SU-DHL-6 (cell line): ENCODE measurements around the gene RASGRP1.

Experiments used
- H2AFZ ChIP-seq: fragments of 200-600 bp; sonication (generic); 2 replicates; pipeline ENCODE4 v1.6.1; 2014; ENCODE audit warnings: low read depth, mild to moderate bottlenecking, moderate library complexity, mixed read lengths, antibody characterized with exemption, low read length; ENCODE audit not compliant: severe bottlenecking
- H3F3A ChIP-seq: fragments of 200-600 bp; shearing (Covaris generic); 2 replicates; pipeline ENCODE4 v1.6.0; 2016; ENCODE audit warnings: antibody characterized with exemption, mild to moderate bottlenecking; ENCODE audit not compliant: insufficient read depth
- H3K27ac ChIP-seq: fragments of 200-600 bp; sonication (generic); 2 replicates; pipeline ENCODE4 v1.5.1; 2016; ENCODE audit warnings: low read depth, mild to moderate bottlenecking, low read length, moderate library complexity, mixed read lengths
- H3K27me3 ChIP-seq: fragments of 200-600 bp; sonication (generic), shearing (Covaris generic); 2 replicates; pipeline ENCODE4 v1.6.0; 2014; ENCODE audit warnings: mild to moderate bottlenecking, low read length
- H3K36me3 ChIP-seq: fragments of 200-600 bp; sonication (generic); 2 replicates; pipeline ENCODE4 v1.6.1; 2014; ENCODE audit warnings: mild to moderate bottlenecking, low read length, mixed read lengths
- H3K4me2 ChIP-seq: fragments of 300-600, 200-600 bp; shearing (Covaris generic), sonication (generic); 2 replicates; pipeline ENCODE4 v1.6.0; 2014; ENCODE audit warnings: low read length, low read depth, mild to moderate bottlenecking; ENCODE audit not compliant: poor library complexity, severe bottlenecking
- H3K4me3 ChIP-seq: fragments of 200-600 bp; sonication (generic); 2 replicates; pipeline ENCODE4 v1.5.1; 2014; ENCODE audit warnings: antibody characterized with exemption, low read length, mild to moderate bottlenecking, mixed read lengths; ENCODE audit not compliant: insufficient read depth, poor library complexity, severe bottlenecking
- H3K79me2 ChIP-seq: fragments of 200-600 bp; sonication (generic); 2 replicates; pipeline ENCODE4 v1.6.1; 2014; ENCODE audit warnings: mild to moderate bottlenecking, low read length, moderate library complexity; ENCODE audit not compliant: insufficient read depth
- H3K9ac ChIP-seq: fragments of 200-600 bp; sonication (generic); 2 replicates; pipeline ENCODE4 v1.7.0; 2014; ENCODE audit warnings: mild to moderate bottlenecking, low read length
- H3K9me2 ChIP-seq: fragments of 200-600 bp; sonication (generic); replicated peaks from 2 replicates; pipeline ENCODE4 v1.6.1; 2014; ENCODE audit warnings: low read length; ENCODE audit not compliant: insufficient read depth
- H3K9me3 ChIP-seq: fragments of 200-600 bp; sonication (generic); 2 replicates; pipeline ENCODE4 v1.6.1; 2014; ENCODE audit warnings: low read length, mixed read lengths; ENCODE audit not compliant: insufficient read depth
- H4K20me1 ChIP-seq: fragments of 200-600 bp; sonication (generic); 2 replicates; pipeline ENCODE4 v1.6.1; 2014; ENCODE audit warnings: low read depth, mild to moderate bottlenecking, antibody characterized with exemption, low read length, moderate library complexity, mixed read lengths
- EZH2phosphoT487 ChIP-seq: fragments of 200-600 bp; sonication (generic), shearing (Covaris generic); conservative IDR thresholded peaks from 2 replicates; pipeline ENCODE4 v1.6.1; 2018; ENCODE audit warnings: mild to moderate bottlenecking, antibody characterized with exemption, low read length, moderate library complexity, mixed read lengths
- TF ChIP-seq, protein P1 (sequence below): fragments of 200-600 bp; sonication (generic); IDR thresholded peaks from one replicate; pipeline ENCODE4 v1.5.1; 2017; ENCODE audit warnings: antibody characterized with exemption, mild to moderate bottlenecking, low read length, moderate library complexity; ENCODE audit not compliant: insufficient read depth, poor library complexity, severe bottlenecking

RASGRP1 gene

DNA sequence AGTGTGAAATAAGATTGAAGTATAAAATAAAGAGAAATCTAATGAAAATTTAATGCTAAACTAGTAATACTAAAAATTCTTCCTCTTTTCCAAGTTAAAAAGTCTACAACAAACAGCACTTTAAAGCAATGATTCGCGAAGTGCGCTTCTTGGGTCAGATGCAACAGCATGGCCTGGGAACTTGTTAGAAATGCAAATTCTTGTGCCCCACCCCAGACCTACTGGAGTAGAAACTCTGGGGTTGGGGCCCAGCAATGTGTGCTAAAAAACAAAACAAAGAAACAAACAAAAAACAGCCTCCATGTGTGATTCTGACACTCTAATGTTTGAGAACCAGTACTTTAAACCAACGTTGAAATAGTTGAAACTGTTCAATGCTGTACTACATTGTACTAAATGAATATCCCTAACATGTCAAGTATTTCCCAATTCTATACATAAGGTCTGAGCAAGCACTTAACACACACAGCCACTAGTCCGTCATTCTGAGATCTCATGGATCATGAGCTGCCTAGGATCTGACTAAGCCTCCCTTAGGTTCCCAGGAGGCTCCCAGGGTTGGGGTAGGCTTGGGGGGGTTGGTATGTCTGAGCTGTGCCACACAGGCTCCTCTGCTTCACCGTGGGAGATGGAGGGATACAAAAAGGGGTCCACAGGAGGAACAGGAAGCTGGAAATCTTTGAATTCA, 6.1 kb downstream of the RASGRP1 start:
- TF ChIP-seq EZH2phosphoT487, result no peak
- TF ChIP-seq, protein P1, sequence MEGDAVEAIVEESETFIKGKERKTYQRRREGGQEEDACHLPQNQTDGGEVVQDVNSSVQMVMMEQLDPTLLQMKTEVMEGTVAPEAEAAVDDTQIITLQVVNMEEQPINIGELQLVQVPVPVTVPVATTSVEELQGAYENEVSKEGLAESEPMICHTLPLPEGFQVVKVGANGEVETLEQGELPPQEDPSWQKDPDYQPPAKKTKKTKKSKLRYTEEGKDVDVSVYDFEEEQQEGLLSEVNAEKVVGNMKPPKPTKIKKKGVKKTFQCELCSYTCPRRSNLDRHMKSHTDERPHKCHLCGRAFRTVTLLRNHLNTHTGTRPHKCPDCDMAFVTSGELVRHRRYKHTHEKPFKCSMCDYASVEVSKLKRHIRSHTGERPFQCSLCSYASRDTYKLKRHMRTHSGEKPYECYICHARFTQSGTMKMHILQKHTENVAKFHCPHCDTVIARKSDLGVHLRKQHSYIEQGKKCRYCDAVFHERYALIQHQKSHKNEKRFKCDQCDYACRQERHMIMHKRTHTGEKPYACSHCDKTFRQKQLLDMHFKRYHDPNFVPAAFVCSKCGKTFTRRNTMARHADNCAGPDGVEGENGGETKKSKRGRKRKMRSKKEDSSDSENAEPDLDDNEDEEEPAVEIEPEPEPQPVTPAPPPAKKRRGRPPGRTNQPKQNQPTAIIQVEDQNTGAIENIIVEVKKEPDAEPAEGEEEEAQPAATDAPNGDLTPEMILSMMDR, result no peak
- Histone ChIP-seq H2AFZ (no peak overlapping the region), H3K27ac (no peak overlapping the region), H3K4me3 (no peak overlapping the region), H3K9me3 (no peaks in the 10 kb centered on the region), H3K9ac (no peak overlapping the region), H3K79me2 (no peaks in the 10 kb centered on the region), H3K27me3 (no peaks in the 10 kb centered on the region), H3K4me2 (no peak overlapping the region), H3K36me3 (no peaks in the 10 kb centered on the region), H3K9me2 (no peaks in the 10 kb centered on the region), H4K20me1 (no peaks in the 10 kb centered on the region), H3F3A (no peaks in the 10 kb centered on the region)

DNA sequence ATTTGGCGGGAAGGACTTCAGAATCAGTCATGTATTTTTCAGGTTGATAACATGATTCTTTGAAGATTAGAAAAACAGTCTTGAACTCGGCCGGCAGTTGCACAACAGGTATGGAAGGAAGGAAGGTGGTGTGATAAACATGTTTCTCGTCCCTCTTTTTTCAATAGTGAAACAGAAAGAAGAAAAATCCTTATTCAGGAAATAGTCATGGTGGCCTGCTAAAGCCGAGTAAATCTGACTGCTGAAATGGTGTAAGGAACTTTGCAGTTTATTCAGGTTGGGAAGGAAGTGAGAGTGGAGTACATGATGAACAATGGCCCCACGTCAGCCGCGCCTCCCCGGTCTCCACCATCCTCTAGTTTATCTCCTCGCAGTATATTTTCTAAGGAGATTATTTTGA, 6.7 kb downstream of the RASGRP1 start:
- Histone ChIP-seq H3K4me3 (no peak overlapping the region), H3K4me2 (no peak overlapping the region), H3K9me2 (no peaks in the 10 kb centered on the region), H3K9ac (no peak overlapping the region), H4K20me1 (no peaks in the 10 kb centered on the region), H3K79me2 (no peaks in the 10 kb centered on the region), H2AFZ (no peak overlapping the region), H3F3A (no peaks in the 10 kb centered on the region), H3K36me3 (no peaks in the 10 kb centered on the region), H3K27me3 (no peaks in the 10 kb centered on the region), H3K27ac (no peak overlapping the region), H3K9me3 (no peaks in the 10 kb centered on the region)
- TF ChIP-seq, protein P1, result no peak
- no peak for TF ChIP-seq EZH2phosphoT487

DNA sequence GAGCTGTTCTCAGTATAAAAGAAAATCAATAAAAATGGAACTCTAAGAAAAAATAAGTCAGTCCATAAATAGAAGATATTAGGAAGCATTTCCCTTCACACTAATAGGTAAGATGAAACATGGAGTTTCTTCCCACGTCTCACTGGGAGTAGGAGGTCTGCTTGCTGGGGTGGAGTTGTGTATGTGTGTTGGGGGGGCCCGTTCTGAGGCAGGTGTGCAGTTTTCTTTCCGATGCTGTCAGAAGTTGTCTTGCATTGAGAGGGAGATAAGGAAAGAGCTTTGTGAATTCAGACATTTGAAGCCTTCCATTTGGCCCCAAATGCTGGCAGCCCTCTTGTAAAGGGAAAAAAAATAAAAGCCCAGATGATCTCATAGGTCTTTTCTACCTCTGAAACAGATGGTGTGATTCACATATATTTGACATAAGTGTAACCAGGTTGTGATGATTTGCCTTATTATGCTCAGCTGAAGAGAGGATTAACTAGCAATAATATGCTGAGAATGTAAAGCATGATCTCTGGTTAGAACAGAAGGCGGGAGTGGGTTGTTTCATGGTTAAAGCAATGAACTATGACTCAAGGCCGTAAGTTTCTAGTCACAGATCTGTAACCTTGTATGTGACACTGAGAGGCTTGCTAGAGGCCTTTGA, 8.8 kb downstream of the RASGRP1 start:
- H3K9me3 ChIP-seq, result no peaks in the 10 kb centered on the region
- no peak overlapping the region for H2AFZ ChIP-seq
- no peaks in the 10 kb centered on the region for H3K9me2 ChIP-seq
- H3K36me3 ChIP-seq, result no peaks in the 10 kb centered on the region
- H3K4me3 ChIP-seq, result no peak overlapping the region
- TF ChIP-seq, protein P1, result no peak
- TF ChIP-seq EZH2phosphoT487, result no peak
- no peaks in the 10 kb centered on the region for H3K27me3 ChIP-seq
- no peak overlapping the region for H3K27ac ChIP-seq
- H3K9ac ChIP-seq, result no peak overlapping the region
- no peak overlapping the region for H3K4me2 ChIP-seq
- no peaks in the 10 kb centered on the region for H3F3A ChIP-seq
- no peaks in the 10 kb centered on the region for H4K20me1 ChIP-seq
- no peaks in the 10 kb centered on the region for H3K79me2 ChIP-seq
